Mammary epithelial cell (primary cell): Measurements from ENCODE around the gene PLET1.

Source experiments
- EZH2 ChIP-seq: IDR thresholded peaks from 2 replicates; pipeline ENCODE4 v1.6.1; 2012; ENCODE audit warnings: low read length, inconsistent platforms, borderline replicate concordance
- TF ChIP-seq, protein P1 (sequence below), 2 donors: IDR thresholded peaks in 1 of 2; conservative IDR thresholded peaks in 1 of 2; 2 replicates each; pipeline ENCODE4 v1.5.1; 2011 to 2012; ENCODE audit warnings: inconsistent platforms in 2 of 2, low read length in 2 of 2, mild to moderate bottlenecking in 2 of 2, control low read depth in 1 of 2, low read depth in 1 of 2; ENCODE audit not compliant: insufficient read depth in 1 of 2; ENCODE audit errors: extremely low read depth in 1 of 2

DNA sequence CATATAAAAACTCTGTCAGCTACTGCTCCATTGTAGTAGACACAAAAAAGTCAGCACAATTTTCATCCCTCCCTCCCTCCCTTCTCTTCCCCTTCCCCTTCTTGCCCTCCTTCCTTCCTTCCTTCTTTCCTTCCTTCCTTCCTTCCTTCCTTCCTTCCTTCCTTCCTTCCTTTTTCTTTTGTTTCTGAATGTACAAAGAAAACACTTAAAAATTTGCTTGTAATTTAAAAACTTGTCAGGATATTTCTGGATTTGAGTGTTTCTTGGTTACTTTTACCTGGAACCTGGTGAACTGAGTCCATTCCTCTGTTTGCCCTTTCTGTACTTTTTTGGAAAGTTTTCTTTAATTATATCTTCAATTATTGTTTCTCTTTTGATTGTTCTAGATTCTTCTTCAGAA, 31.5 kb upstream of the PLET1 start:
- TF ChIP-seq, protein P1, sequence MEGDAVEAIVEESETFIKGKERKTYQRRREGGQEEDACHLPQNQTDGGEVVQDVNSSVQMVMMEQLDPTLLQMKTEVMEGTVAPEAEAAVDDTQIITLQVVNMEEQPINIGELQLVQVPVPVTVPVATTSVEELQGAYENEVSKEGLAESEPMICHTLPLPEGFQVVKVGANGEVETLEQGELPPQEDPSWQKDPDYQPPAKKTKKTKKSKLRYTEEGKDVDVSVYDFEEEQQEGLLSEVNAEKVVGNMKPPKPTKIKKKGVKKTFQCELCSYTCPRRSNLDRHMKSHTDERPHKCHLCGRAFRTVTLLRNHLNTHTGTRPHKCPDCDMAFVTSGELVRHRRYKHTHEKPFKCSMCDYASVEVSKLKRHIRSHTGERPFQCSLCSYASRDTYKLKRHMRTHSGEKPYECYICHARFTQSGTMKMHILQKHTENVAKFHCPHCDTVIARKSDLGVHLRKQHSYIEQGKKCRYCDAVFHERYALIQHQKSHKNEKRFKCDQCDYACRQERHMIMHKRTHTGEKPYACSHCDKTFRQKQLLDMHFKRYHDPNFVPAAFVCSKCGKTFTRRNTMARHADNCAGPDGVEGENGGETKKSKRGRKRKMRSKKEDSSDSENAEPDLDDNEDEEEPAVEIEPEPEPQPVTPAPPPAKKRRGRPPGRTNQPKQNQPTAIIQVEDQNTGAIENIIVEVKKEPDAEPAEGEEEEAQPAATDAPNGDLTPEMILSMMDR (conservative IDR thresholded peaks at IDR 0.05 in 1 of 2, IDR thresholded peaks at IDR 0.05 in 1 of 2; ENCODE audit: extremely low read depth in 1 of 2, insufficient read depth in 1 of 2, low read depth in 1 of 2, low read length in 2 of 2): no peak
- TF ChIP-seq EZH2: no peak
